ENCODE measurements around the gene ZNF787. TPM values are rescaled to one million over a fixed set of nuclear protein-coding genes. Genes with fewer than 3 reads are reported as not detected.

The ZNF787 gene
- total RNA-seq, 1 experiment from 2014 or later, result 54.6 TPM

DNA sequence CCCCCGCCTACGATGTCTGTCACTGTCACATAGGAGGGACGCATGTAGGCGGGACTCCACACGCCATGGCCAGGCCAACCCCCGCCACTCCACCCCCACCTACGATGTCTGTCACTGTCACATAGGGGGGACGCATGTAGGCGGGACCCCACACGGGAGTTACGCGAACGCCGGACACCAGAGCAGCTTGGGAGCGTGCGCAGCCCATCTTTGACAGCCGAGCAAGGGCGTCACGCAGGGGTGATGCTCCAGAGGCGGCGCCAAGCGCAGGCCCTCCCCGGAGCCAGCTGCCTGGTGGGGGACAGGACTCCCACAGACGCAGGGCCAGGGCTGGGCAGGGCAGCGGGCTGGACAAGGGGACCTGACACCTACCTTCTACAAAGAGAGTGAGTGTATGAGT, 20.0 kb downstream of the ZNF787 start:
- Histone ChIP-seq H3K27ac (ENCODE audit: insufficient read length, low read depth, low read length) (no peak overlapping the region), H4K5ac (ENCODE audit: insufficient read length, low read depth, low read length) (no peak overlapping the region), H2BK120ac (ENCODE audit: low read depth, low read length, poor library complexity, severe bottlenecking) (no peak overlapping the region), H3K79me2 (ENCODE audit: insufficient read depth, low read length) (peaks cover 11% of the 10 kb centered on the region; the same call in 1 of the 2 replicates), H3K27me3 (ENCODE audit: insufficient read depth, low read length) (no peaks in the 10 kb centered on the region), H3K23ac (ENCODE audit: insufficient read length, low read depth, low read length) (no peak overlapping the region), H4K91ac (ENCODE audit: insufficient read length, low read depth, low read length) (no peak overlapping the region), H2AK5ac (ENCODE audit: insufficient read length, low read length) (no peak overlapping the region), H2BK20ac (ENCODE audit: low read depth, low read length, poor library complexity, severe bottlenecking) (no peak overlapping the region), H3K9ac (ENCODE audit: extremely low read depth, insufficient read length, low read length) (no peak overlapping the region), H2BK5ac (ENCODE audit: insufficient read length, low read length) (no peak overlapping the region), H3T11ph (ENCODE audit: low read length) (no peak overlapping the region), H3K14ac (ENCODE audit: insufficient read depth, low read length) (no peak overlapping the region), H2BK15ac (ENCODE audit: low read depth, low read length) (no peak overlapping the region), H3K9me3 (ENCODE audit: control insufficient read depth, low read depth, low read length) (no peaks in the 10 kb centered on the region), H3K4ac (ENCODE audit: low read depth, low read length) (no peak overlapping the region), H4K8ac (replicated peaks; ENCODE audit: insufficient read length, low read depth, low read length) (no peak overlapping the region), H4K20me1 (ENCODE audit: control insufficient read depth, insufficient read depth, insufficient read length) (peaks cover 2% of the 10 kb centered on the region), H3K18ac (ENCODE audit: insufficient read length, low read depth, low read length) (no peak overlapping the region), H3K79me1 (ENCODE audit: insufficient read depth, low read depth, low read length, poor library complexity, severe bottlenecking) (no peaks in the 10 kb centered on the region), H2BK12ac (ENCODE audit: insufficient read length, low read depth, low read length) (no peak overlapping the region), H3K4me1 (ENCODE audit: insufficient read depth, low read length) (no peaks in the 10 kb centered on the region), H2AFZ (ENCODE audit: low read length) (no peak overlapping the region), H3K4me2 (ENCODE audit: insufficient read depth, insufficient read length, low read length) (no peak overlapping the region), H3K23me2 (ENCODE audit: insufficient read length, low read depth, low read length, poor library complexity, severe bottlenecking) (no peaks in the 10 kb centered on the region), H3K56ac (ENCODE audit: insufficient read length, low read depth, low read length) (no peak overlapping the region)
- DNase-seq, result no peak
- no peaks in the 10 kb centered on the region for H3K27me3 Mint-ChIP-seq (ENCODE audit: low read depth)
- H3K36me3 Mint-ChIP-seq (ENCODE audit: insufficient read depth in 1 of 3, low read depth in 3 of 3), result peaks cover 18 to 34% (median 31%) of the 10 kb centered on the region in 3 experiments
- H3K4me3 Mint-ChIP-seq, result no peak overlapping the region
- H3K9me3 Mint-ChIP-seq, result no peaks in the 10 kb centered on the region
- TF ChIP-seq, protein P1, sequence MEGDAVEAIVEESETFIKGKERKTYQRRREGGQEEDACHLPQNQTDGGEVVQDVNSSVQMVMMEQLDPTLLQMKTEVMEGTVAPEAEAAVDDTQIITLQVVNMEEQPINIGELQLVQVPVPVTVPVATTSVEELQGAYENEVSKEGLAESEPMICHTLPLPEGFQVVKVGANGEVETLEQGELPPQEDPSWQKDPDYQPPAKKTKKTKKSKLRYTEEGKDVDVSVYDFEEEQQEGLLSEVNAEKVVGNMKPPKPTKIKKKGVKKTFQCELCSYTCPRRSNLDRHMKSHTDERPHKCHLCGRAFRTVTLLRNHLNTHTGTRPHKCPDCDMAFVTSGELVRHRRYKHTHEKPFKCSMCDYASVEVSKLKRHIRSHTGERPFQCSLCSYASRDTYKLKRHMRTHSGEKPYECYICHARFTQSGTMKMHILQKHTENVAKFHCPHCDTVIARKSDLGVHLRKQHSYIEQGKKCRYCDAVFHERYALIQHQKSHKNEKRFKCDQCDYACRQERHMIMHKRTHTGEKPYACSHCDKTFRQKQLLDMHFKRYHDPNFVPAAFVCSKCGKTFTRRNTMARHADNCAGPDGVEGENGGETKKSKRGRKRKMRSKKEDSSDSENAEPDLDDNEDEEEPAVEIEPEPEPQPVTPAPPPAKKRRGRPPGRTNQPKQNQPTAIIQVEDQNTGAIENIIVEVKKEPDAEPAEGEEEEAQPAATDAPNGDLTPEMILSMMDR (conservative IDR thresholded peaks at IDR 0.05), result no peak
- peaks cover 8 to 13% of the 10 kb centered on the region in 2 experiments for H3K4me1 Mint-ChIP-seq
- WGBS (ENCODE audit: extremely low coverage, insufficient read length, low lambda C conversion rate), result no CpG with 5 or more reads among the region's 25 CpGs
- no peak overlapping the region for H3K27ac Mint-ChIP-seq
